Cardiac fibroblast (primary cell): ENCODE results near the gene RNU1-4.
"Not testable (repeated sequence)": the region's sequence is repeated elsewhere in the genome, so short reads cannot be mapped to it uniquely, and the experiment has no call there.

ENCODE experiments used
- DNase-seq, 2 donors: peaks; one replicate each; pipeline versions ENCODE4 v3.0.0 to v3.0.0-alpha.2; 2010; ENCODE audit warnings: low read depth in 2 of 2
- H3K4me3 ChIP-seq, 2 donors: replicated peaks in 1 of 2; 1 replicate in 1 of 2; 2 replicates in 1 of 2; pipeline ENCODE4 v1.5.1; 2011; ENCODE audit warnings: low read depth in 2 of 2, low read length in 2 of 2, mild to moderate bottlenecking in 2 of 2, moderate library complexity in 1 of 2

RNU1-4 gene

GRCh38 chr1:16784955-16785354 is 44.6 kb downstream of the RNU1-4 start:
- not testable (repeated sequence) for H3K4me3 ChIP-seq, DNase-seq

- not testable (repeated sequence) for DNase-seq, H3K4me3 ChIP-seq
Measured at GRCh38 chr1:16786362-16786761, 46.0 kb downstream of the RNU1-4 start.

- H3K4me3 ChIP-seq, DNase-seq: not testable (repeated sequence)
Measured at GRCh38 chr1:16787175-16787574, 46.9 kb downstream of the RNU1-4 start.

- DNase-seq, H3K4me3 ChIP-seq: not testable (repeated sequence)
Measured at GRCh38 chr1:16787711-16788110, 47.4 kb downstream of the RNU1-4 start.
